K562 (cell line): ENCODE results near the gene LAT.

Experiments
- BCL6 ChIP-seq: fragments of 250-450 bp; sonication (Bioruptor Pico); IDR thresholded peaks from 2 replicates; pipeline ENCODE4 v1.4.0; 2020
- FOXJ2 ChIP-seq: fragments of 200-800 bp; sonication (Bioruptor generic); IDR thresholded peaks from 2 replicates; pipeline ENCODE4 v1.6.1; 2016; ENCODE audit warnings: missing genetic modification characterization, missing compliant biosample characterization
- FOXP4 ChIP-seq: sonication (generic); formaldehyde crosslinking; IDR thresholded peaks from 2 replicates; pipeline ENCODE4 v1.8.0; 2022; ENCODE audit warnings: mild to moderate bottlenecking, missing genetic modification reagents, borderline replicate concordance
- NFIC ChIP-seq: fragments of 450-650 bp; IDR thresholded peaks from 2 replicates; pipeline ENCODE4 v1.6.1; 2017; ENCODE audit warnings: mild to moderate bottlenecking, inconsistent platforms
- RBFOX2 ChIP-seq: fragments of 200-400 bp; formaldehyde crosslinking; IDR thresholded peaks from 2 replicates; pipeline ENCODE4 v1.6.1; 2017; ENCODE audit warnings: low read depth, mild to moderate bottlenecking, low read length, moderate library complexity
- ZBED1 ChIP-seq: IDR thresholded peaks from 2 replicates; pipeline ENCODE4 v1.6.1; 2014

- TF ChIP-seq BCL6 (CRISPR knock-in tag): no peak
- TF ChIP-seq NFIC: no peak
- TF ChIP-seq ZBED1: no peak
- TF ChIP-seq FOXJ2 (tag): no peak
- TF ChIP-seq FOXP4: no peak
- no peak for TF ChIP-seq RBFOX2
Measured at GRCh38 chr16:29012913-29013553, 28.2 kb downstream of the LAT start.
